Embryonic facial prominence (tissue), 1 donor: ENCODE measurements around the gene KRTAP10-6.
"Not testable (repeated sequence)": the region's sequence is repeated elsewhere in the genome, so short reads cannot be mapped to it uniquely, and the experiment has no call there.

ENCODE experiments used
- DNase-seq: peaks from one replicate; pipeline ENCODE4 v3.0.0-alpha.2; 2016; ENCODE audit errors: extremely low spot score

The KRTAP10-6 gene

DNA sequence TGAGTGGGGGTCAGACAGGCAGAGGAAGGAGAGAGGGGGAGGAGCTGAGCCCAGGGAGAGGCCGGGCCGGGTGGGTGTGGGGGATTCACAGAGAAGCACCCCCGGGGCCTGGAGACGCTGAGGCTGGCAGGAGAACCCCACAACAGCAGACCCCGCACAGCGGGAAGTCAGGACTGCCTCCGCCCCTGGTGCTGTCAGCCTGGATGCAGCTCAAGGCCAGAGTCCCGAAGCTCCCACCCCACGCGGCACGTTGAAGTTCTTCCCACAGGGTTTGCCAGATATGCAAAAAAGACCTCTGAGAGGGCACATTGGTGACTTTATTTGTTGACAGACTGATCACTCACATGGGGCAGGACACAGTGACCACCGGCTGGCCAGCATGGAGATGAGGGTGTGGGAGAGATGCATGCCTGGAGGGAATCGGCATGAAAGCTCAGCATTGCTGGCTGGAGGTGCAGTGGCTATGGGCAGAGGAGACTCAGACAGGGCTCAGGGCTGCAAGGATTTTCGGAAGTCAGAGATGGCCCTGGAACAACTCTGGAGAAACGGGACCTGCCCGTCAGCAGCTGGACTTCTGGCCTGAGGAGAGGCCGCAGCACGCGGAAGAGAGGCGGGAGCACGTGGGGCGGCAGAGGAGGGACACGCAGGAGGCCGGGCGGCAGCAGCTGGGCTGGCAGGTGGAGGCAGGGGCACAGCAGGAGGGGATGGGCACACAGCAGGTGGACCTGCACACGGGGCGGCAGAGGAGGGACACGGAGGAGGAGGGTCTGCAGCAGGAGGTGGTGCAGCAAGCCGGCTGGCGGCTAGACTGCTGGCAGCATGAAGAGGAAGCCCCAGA is 34.6 kb downstream of the KRTAP10-6 start:
- no peak for DNase-seq

DNA sequence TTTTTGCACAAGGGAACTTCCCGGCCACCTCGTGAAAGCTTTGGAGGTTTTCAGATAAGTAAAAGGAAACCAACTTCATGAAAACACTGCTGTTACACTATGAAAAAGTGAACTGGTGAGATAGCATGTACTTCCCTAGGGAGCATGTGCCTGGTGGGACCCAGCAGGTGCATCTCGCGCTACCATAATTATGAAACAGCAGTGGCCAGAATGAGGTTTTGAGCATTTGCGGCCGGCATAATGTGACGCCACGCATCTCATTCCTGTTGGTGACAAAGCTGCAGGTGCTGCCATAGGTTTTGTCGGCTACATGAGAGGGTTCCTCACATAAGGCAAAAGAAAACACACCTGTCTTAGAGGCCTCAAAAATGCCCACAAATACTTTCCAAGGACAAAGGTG is 35.4 kb downstream of the KRTAP10-6 start:
- DNase-seq = no peak

- no peak for DNase-seq
These were observed 37.0 kb downstream of the KRTAP10-6 start for GRCh38 chr21:44555200-44555875.

GRCh38 chr21:44552681-44553080 is 39.6 kb downstream of the KRTAP10-6 start:
- no peak for DNase-seq

DNA sequence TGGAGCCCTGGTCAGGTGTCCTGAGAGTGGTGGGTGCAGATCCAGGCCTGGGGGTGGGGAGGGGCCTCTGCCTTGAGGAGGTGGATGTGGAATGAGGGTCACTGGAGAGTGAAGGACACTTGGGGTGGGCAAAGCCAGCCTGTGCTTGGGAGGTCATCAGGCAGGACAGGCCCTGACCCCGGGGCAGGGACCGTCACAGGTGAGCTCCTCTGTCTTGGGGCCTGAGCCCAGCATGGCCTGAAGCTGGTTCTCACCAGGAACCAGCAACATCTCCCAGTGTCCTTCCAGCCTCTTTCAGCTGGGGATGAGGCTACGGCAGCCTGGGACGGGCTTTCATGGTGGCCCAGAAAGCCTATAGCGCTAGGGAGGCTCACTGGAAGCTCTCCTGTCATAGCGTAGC is 40.2 kb downstream of the KRTAP10-6 start:
- DNase-seq = no peak

- DNase-seq = no peak
These were observed 40.9 kb downstream of the KRTAP10-6 start, which contains the start of gene KRTAP10-2 for GRCh38 chr21:44551340-44551961. Gene KRTAP10-2 (minus strand): TSS chr21:44551505. CDS start chr21:44551458, 47 bp downstream.

- DNase-seq = no peak
These were observed 41.5 kb downstream of the KRTAP10-6 start for GRCh38 chr21:44550807-44551206.

- DNase-seq = not testable (repeated sequence)
These were observed 42.0 kb downstream of the KRTAP10-6 start for GRCh38 chr21:44550285-44550684.

DNA sequence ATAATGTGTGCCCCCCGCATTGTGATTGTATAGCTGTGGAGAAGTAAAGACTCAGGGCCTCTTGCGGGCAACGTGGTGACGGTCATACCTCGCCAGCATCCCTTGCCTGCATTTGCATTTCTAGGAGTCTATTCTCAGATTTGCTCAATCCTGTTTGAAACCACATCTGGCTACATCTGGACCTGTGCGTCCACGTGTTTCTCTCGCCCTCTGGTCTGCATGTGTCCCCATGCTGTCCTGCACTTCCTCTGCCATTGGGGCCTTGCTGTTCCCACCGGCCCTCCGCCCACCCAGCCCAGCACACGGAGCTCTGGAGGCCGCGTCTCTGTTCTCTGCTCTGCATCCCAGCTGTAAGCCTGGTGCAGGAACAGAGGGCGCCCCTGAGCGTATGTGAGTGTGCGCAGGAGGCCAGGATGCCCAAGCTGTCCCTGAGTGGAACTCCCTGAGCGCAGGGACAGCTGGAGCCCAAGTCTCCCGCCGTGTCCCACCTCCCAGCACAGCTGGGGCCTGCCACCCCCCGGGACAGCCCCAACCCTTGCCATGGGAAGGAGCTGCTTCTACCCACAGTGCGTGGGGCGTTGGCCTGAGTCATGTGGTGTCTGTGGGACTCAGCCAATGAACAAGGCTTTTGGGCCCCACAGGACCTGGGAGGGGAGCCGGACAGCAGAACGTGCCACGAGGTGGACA is 42.6 kb downstream of the KRTAP10-6 start:
- DNase-seq = no peak

DNA sequence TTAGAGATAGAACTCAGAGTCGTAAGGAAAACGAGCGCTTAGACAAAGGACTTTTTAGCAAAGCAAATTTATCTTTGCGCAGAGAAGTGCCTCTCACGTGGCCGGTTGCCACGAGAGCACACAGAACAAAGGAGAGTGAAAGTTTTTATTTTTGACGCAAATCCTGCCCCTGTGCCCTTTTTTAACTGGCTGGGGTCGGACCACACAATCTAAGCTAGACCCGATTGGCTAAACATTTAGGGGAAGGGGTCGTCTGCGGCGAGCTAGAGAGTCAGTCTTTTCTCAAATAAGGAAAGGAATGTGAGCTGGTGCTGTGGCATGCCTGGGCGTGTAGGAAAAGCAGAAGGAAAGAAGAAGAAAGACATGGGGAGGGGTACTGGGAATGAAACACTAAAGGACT is 43.4 kb downstream of the KRTAP10-6 start:
- peak; percentile 15 for DNase-seq

DNA sequence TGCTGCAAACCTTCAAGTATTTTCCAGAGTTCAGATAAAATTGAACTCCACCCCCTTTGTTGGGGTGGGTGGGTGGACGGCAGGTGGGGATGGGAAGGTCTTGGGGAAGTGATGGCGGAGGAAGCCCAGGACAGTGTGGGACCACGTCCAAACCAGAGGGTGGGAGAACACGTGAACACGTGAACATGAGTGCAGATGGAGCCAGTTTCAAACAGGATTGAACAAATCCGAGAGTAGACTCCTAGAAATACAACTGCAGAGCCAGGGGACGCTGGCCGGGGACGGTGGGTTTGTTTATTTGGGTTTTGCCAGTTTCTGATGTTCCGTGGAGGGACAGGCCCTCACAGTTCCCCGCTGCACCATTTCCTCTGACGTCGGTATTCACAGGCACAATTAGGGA is 43.9 kb downstream of the KRTAP10-6 start:
- DNase-seq = no peak

DNA sequence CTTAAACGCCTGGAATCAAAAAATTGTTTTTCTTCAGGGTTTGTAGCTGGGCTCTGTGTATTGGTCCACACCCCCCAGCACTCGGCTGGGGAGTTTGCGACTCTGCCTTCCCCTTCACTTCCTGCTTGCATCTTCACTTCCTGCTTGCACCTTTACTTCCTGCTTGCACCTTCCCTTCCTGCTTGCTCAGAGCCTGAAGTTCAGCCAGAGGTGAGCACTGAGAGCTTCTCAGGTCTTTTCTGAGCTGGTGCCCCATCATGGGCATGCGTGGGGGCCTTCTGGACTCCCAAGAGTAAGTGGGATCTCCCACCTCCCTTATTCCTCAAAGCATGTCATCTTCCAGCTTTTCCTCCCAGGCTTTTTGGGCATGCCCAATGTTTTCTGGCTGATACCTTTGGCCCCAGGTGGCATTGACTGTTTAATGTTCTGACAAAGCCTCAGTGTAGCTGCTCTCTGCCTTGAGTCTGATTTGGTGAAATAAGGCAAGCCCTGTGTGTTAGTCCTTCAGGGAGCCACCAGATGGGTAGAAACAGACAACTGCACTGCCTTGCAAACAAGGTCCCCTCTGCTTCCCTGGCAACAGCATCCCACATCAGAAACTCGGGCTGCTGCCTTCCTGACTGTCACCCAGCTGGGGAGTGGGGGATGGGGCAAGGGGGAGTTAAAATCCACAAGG is 44.5 kb downstream of the KRTAP10-6 start:
- no peak for DNase-seq

DNA sequence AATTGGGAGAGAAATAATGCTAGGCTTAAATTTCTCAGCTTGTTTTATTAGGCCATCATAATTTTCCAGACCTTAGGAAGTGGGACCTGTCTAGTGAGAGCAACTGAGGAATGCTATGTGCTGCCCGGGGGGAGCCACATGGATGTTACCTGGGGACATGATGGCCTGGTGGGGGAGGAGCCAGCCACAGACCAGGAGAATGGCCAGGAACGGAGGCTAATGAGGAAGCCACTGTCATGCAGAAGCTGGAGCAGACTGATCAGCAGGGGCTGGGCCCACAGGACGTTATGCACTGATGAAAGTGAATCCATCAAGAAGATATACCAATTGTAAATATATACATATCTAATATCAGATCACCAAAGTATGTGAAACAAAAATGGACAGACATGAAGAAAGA is 47.7 kb downstream of the KRTAP10-6 start:
- DNase-seq = no peak

GRCh38 chr21:44542716-44543115 is 49.6 kb downstream of the KRTAP10-6 start:
- DNase-seq = no peak
